Epithelial cell of esophagus (primary cell): ENCODE results near the gene SHC1.
"Not testable (repeated sequence)": the region's sequence is repeated elsewhere in the genome, so short reads cannot be mapped to it uniquely, and the experiment has no call there.

Experiments
- DNase-seq: peaks from one replicate; pipeline ENCODE4 v3.0.0; 2010; ENCODE audit warnings: low read depth
- H3K4me3 ChIP-seq: 2 replicates; pipeline ENCODE4 v1.5.1; 2011; ENCODE audit warnings: mild to moderate bottlenecking, low read length, control low read depth
- TF ChIP-seq, protein P1 (sequence below): IDR thresholded peaks from 2 replicates; pipeline ENCODE4 v1.5.1; 2011; ENCODE audit warnings: low read depth, mild to moderate bottlenecking, low read length, control low read depth, inconsistent platforms; ENCODE audit not compliant: insufficient read depth; ENCODE audit errors: missing control alignments

SHC1 gene

DNA sequence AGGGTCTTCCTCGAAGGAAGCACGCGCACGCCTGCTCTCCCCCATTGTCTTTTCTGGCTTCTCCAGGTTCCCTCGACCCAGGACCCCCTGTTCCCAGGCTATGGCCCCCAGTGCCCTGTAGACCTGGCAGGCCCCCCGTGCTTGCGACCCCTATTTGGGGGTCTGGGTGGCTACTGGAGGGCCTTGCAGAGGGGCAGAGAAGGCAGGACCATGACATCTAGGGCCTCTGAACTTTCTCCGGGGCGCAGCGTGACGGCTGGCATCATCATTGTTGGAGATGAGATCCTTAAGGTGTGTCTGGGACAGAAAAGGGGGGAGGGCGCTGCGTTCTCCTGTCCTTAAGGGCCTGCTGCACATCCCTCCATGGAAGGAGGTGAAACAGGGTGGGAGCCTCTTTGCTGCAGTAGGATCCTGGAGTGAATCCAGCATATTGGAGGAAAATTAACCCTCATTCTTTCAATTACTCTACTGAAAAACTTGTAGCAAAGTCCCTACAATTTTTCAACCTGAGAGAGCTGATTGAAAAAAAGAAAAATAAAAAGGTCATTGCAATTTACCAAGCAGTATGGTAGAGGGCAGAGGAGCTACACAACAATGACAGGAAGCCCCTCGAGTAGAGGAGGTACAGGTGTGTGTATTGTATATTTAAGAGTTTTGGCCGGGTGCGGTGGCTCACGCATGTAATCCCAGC lies 13.4 kb upstream of the SHC1 start:
- peak overlapping the region; percentile 91 for H3K4me3 ChIP-seq
- DNase-seq: no peak
- TF ChIP-seq, protein P1, sequence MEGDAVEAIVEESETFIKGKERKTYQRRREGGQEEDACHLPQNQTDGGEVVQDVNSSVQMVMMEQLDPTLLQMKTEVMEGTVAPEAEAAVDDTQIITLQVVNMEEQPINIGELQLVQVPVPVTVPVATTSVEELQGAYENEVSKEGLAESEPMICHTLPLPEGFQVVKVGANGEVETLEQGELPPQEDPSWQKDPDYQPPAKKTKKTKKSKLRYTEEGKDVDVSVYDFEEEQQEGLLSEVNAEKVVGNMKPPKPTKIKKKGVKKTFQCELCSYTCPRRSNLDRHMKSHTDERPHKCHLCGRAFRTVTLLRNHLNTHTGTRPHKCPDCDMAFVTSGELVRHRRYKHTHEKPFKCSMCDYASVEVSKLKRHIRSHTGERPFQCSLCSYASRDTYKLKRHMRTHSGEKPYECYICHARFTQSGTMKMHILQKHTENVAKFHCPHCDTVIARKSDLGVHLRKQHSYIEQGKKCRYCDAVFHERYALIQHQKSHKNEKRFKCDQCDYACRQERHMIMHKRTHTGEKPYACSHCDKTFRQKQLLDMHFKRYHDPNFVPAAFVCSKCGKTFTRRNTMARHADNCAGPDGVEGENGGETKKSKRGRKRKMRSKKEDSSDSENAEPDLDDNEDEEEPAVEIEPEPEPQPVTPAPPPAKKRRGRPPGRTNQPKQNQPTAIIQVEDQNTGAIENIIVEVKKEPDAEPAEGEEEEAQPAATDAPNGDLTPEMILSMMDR: no peak

DNA sequence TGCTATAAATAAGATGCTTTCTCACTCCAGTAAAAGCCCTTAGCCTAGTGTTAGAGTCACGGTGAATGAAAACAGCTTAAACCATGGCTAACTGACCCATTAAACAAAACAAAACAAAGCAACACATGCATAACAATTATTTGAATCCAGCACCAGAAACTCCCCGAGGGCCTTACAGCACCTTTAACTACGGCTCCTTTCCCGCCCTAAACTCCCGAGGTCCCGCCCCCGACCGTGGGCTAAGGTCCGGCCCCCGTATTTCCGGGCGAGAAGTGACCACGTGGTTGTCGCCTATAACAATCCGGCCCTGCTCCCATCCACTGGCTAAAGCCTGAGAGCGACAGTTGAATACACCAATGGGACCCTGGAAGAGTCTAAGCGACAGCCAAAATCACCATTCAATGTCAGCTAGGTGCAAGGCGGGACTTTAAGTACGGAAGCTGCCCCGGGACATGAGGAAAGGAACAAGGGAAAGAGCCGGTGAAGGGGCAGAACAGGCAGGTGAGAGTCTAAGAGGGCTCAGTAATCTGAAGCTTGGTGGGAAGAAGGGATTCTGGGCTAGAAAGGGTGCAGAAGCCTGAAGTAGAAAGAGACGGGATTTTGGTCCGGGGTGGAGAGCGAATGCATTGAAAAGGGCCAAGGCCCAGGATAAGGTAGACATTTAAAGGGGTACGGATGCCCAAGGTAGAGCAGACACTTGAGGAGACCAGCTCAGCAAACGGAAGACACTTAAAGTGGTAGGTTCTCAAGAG lies 12.5 kb upstream of the SHC1 start, which contains the start of gene FLAD1:
FLAD1 (plus strand) TSS at position 448 of the 752 bp plus-strand sequence. CDS start 351 bp downstream, outside the sequence.
- TF ChIP-seq, protein P1: no peak
- DNase-seq: peak; percentile 100
- peak within 1 kb of the TSS; percentile 91 for H3K4me3 ChIP-seq

DNA sequence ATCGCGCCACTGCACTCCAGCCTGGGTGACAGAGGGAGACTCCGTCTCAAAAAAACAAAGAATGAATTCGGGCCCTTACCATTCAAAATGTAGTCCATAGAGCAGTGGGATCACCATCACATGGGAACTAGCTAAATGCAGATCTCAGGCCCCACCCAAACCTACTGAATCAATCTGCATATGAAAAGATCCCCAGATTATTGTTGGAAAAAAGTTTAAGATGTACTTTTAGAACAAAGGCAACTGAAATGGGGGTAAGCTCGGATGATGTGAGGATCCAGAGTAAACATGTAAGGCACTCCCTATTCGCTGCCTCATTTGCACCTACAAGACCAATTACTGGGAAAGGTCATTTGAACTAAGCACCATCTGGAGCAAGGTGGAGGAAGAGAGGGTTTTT lies 11.8 kb upstream of the SHC1 start:
- no peak for DNase-seq
- TF ChIP-seq, protein P1: no peak
- H3K4me3 ChIP-seq: peak overlapping the region; percentile 91

DNA sequence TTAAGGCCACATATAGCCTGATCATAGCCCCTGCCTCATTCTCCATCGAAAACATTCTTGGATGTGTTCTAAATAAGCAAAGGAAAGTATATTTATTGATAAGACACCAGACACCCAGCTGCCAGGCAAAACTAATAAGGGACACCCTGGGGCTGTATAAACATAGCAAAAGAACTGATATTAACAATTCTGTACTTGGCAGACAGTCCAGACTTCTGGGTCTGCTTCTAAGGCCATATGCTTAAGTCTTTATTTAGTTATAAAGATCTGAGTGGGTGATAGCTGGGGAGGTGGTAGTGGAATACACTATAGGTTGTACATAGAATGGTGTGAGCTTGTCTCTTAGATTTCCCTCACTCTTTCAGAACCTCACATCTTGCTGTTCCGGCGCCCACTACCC lies 7.8 kb upstream of the SHC1 start:
- TF ChIP-seq, protein P1: no peak
- DNase-seq: no peak
- no peak overlapping the region for H3K4me3 ChIP-seq

DNA sequence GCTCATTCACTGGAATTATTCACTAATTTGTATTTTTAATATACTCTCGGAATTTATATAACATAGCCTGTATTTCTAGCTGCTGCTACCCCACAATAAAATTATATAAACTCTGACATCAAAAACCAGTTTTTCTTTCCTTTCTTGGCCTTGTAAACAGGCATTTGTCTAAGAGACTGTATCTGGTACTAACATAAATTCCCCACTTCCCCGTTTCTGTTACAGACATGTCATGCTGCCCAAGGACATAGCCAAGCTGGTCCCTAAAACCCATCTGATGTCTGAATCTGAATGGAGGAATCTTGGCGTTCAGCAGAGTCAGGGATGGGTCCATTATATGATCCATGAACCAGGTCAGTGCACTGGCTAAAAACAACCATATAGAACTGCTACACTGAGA lies 7.2 kb upstream of the SHC1 start:
- not testable (repeated sequence) for H3K4me3 ChIP-seq, DNase-seq

DNA sequence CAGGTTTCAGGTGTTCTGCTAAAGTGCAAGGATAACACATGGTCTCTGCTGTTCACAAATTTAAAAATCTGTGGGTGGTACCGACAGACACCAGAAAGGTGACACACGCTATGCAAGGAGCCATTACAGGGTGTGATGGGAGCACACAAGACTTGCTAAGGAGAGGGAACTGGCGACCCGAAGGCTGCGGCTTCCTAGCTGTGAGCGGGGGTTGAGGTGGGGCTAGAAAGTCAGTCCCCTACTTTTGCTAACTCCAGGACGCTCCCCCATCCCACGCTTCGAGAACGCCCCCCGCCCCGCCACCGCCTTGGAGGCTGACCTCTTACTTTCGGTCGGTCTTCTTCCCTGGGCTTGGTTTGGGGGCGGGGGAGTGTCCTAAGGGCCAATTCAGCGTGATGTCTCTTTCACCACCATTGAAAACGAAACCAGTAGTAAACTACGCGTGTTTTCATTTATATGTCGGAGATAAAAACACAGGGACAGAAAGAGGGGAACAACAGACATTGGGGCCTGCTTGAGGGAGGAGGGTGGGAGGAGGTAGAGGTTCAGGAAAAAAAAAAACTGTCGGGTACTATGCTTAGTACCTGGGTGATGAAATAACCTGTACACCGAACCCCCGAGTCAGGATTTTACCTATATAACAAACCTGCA lies 5.0 kb upstream of the SHC1 start:
- TF ChIP-seq, protein P1: no peak
- peak overlapping the region; percentile 61 for H3K4me3 ChIP-seq
- peak; percentile 43 for DNase-seq

DNA sequence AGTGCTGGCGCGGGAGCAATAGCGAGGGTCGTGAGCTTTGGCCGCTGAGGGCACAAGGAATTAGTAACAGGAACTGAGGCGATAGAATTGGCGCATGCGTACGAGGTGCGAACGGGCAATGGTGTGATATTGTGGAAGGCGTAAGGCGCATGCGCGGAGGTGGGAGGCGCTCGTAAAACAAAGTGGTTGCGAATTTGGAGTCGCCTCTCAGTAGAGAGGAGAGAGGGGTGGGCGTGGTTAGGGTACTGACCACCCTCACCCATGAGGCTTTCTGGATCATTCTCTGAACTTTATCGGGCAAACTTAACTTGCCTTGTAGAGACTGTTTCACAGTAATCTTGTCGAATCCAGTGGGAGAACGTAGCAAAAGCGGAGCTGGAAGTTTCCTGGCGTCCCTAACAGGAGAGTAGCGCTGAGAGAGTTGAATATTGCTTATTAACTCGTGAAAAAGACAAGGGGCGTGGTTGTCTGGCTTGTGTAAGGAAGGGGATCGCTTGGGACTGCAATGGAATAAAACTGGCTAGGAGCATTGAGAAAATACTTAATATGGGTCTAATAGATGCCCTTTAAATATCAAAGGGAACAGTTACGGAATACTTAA lies 4.4 kb upstream of the SHC1 start:
- DNase-seq: peak; percentile 94
- TF ChIP-seq, protein P1: no peak
- peak overlapping the region; percentile 61 for H3K4me3 ChIP-seq
